Thyroid gland (tissue), 4 donors: ENCODE results near the gene EXOC1L. TPM values are rescaled to one million over a fixed set of nuclear protein-coding genes. Genes with fewer than 3 reads are reported as not detected.

Experiments
- DNase-seq, 2 donors: peaks; one replicate each; pipeline ENCODE4 v3.0.0-alpha.2; 2019
- H3K27ac ChIP-seq, 3 donors: fragments of 200-600 bp; sonication (generic); 1 replicate in 2 of 3; 2 replicates in 1 of 3; pipeline ENCODE4 v1.5.1; 2016 to 2019; ENCODE audit warnings: mild to moderate bottlenecking in 1 of 3, moderate library complexity in 1 of 3
- H3K27me3 ChIP-seq: fragments of 200-600 bp; sonication (generic); one replicate; pipeline ENCODE4 v1.5.1; 2019
- H3K36me3 ChIP-seq, 2 donors: fragments of 200-600 bp; sonication (generic); one replicate each; pipeline ENCODE4 v1.5.1; 2016 to 2019
- H3K4me1 ChIP-seq, 2 donors: fragments of 200-600 bp; sonication (generic); one replicate each; pipeline ENCODE4 v1.5.1; 2017 to 2019
- H3K4me3 ChIP-seq, 3 donors: fragments of 200-600 bp; sonication (generic); replicated peaks in 1 of 3; 1 replicate in 2 of 3; 2 replicates in 1 of 3; pipeline ENCODE4 v1.5.1; 2016; ENCODE audit warnings: mild to moderate bottlenecking in 1 of 3
- H3K9me3 ChIP-seq: fragments of 200-600 bp; sonication (generic); one replicate; pipeline ENCODE4 v1.5.1; 2017
- POLR2A ChIP-seq, 2 donors: fragments of 450-650 bp; IDR thresholded peaks; one replicate each; pipeline ENCODE4 v1.6.1; 2017; ENCODE audit warnings: antibody characterized with exemption in 2 of 2, mild to moderate bottlenecking in 2 of 2, moderate library complexity in 1 of 2
- WGBS, 2 donors: methylation state at CpG; one replicate each; pipeline ENCODE4 v1.1.5; 2017; 5-methylcytosine and 5-hydroxymethylcytosine counted together
- intact Hi-C: fragments of 100-400 bp; cut with DNase I; formaldehyde crosslinking; loops from one replicate; pipeline ENCODE4 v1.15.1; 2023
- total RNA-seq, 4 donors: library from RNA; depleted of rRNA; stranded (reverse); fragments of >200 nt; gene quantifications; one replicate each; pipeline ENCODE4 v1.2.3, GENCODE V29; 2016
- TF ChIP-seq, protein P1 (sequence below), 6 experiments: fragments of 200-600 bp in 3 of 6; fragments of 450-650 bp in 3 of 6; sonication (generic) in 3 of 6; IDR thresholded peaks; one replicate each; pipeline ENCODE4 v1.5.1; 2016 to 2019; ENCODE audit warnings: antibody characterized with exemption in 6 of 6, mild to moderate bottlenecking in 2 of 6, inconsistent platforms in 1 of 6, moderate library complexity in 1 of 6

The EXOC1L gene
- total RNA-seq, 4 donors from 2014 or later: not detected

DNA sequence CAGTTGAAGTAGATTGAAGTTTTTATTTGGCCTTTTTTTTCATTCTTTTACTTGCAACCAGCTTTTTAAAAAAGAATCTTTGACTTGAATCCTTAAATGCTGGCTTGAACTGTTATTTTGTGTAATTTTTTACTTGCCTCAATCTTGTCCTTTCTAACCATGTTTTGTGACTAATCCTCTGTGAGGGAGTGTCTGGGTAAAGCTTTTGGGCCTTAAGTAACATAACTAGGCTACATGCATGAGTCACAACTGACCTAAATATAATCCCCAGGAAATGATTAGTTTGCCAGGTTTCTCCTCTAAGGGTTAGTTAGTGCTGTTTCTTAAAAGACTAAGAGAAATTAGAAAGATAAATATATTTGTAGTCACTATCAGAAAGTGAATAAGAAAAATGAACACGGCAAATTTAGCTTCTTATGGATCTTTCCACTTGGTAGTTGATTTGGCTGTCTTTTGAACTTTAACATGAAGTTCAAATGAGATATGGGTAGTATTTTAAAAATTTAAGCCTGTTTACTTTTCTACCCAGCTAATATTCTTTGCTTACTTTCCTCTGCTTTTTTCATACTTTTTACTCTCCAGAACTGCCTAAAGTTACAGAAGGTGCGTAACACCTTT, 46.8 kb downstream of the EXOC1L start:
- no peaks in the 10 kb centered on the region for H3K9me3 ChIP-seq
- no peak overlapping the region for H3K4me3 ChIP-seq
- no peak for TF ChIP-seq POLR2A (IDR thresholded peaks at IDR 0.05)
- TF ChIP-seq, protein P1, sequence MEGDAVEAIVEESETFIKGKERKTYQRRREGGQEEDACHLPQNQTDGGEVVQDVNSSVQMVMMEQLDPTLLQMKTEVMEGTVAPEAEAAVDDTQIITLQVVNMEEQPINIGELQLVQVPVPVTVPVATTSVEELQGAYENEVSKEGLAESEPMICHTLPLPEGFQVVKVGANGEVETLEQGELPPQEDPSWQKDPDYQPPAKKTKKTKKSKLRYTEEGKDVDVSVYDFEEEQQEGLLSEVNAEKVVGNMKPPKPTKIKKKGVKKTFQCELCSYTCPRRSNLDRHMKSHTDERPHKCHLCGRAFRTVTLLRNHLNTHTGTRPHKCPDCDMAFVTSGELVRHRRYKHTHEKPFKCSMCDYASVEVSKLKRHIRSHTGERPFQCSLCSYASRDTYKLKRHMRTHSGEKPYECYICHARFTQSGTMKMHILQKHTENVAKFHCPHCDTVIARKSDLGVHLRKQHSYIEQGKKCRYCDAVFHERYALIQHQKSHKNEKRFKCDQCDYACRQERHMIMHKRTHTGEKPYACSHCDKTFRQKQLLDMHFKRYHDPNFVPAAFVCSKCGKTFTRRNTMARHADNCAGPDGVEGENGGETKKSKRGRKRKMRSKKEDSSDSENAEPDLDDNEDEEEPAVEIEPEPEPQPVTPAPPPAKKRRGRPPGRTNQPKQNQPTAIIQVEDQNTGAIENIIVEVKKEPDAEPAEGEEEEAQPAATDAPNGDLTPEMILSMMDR (IDR thresholded peaks at IDR 0.05): no peak
- no peaks in the 10 kb centered on the region for H3K4me1 ChIP-seq
- no peak overlapping the region for H3K27ac ChIP-seq
- H3K36me3 ChIP-seq: peaks cover 17 to 22% of the 10 kb centered on the region in 2 donors
- no peak for DNase-seq
- intact Hi-C loops: loop anchor here (5.0 kb wide), 1 partner anchor 519 kb away; the partner anchor contains the start of gene SRD5A3
- 62 to 64% methylated on average over 2 of the region's 2 CpGs for WGBS, 2 donors
- no peaks in the 10 kb centered on the region for H3K27me3 ChIP-seq

DNA sequence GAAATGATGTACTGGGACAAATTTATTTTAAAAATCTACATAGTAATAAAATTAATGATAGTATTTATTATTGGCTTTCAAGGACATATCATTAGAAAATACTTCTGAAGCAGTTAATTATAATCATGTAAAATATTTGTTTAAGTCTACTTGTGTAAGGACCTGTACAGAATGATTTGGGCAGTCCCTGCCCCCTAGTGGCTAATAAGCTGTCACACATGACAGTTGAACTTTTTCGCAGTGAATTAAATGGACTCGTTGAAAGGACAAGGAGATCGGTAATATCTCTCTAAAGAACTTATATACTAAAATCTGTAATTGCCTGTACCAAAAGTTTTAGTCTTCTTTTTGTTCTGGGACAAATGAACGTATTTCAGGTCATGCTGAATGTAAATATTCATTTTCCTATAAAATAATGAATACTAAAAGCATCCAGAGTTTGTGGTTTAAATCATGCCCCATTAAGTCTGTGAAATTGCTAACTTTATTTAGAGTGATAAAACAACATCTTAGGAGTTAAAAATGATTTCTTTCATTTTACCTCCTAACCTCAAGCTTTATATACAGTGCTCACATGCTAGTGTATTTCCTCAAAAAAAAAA, 47.5 kb downstream of the EXOC1L start:
- Histone ChIP-seq H3K27me3 (no peaks in the 10 kb centered on the region), H3K36me3 (peaks cover 20 to 28% of the 10 kb centered on the region in 2 donors), H3K4me1 (no peaks in the 10 kb centered on the region), H3K4me3 (no peak overlapping the region), H3K27ac (no peak overlapping the region), H3K9me3 (no peaks in the 10 kb centered on the region)
- TF ChIP-seq, protein P1 (IDR thresholded peaks at IDR 0.05): peak; percentile 55 to 87 (median 64)
- no peak for TF ChIP-seq POLR2A (IDR thresholded peaks at IDR 0.05)
- intact Hi-C loops: loop anchor here (5.0 kb wide), 1 partner anchor 520 kb away; the partner anchor contains the start of gene SRD5A3
- WGBS, 2 donors: 14 to 17% methylated on average over 4 of the region's 4 CpGs
- peak in 1 of 2 donors; percentile 4 for DNase-seq

DNA sequence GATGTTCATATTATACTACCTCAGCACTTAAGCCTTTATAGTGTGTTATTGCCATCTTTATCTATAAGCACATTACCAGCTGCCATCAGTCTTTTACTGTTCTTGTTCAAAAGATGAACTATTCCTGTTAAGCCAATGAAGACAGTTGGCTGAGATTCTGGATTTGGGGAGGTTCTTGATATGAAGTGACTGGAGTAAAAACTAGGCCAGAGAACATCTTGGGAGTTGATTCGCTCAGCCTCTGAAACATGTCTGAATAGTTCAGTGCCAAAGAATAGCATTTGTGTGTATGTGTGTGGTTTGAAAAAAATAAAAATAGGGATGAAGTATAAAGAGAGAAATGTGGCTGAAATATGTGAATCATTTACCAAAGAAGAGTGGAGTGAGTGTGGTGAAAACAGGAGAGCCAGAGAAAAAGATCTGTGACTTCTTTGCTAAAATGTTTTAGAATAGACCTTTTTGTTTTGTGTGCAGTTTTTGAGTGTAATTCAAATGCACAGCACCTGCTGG, 49.0 kb downstream of the EXOC1L start:
- Histone ChIP-seq H3K4me3 (no peak overlapping the region), H3K27me3 (no peaks in the 10 kb centered on the region), H3K36me3 (peaks cover 20 to 26% of the 10 kb centered on the region in 2 donors), H3K9me3 (no peaks in the 10 kb centered on the region), H3K4me1 (no peaks in the 10 kb centered on the region), H3K27ac (no peak overlapping the region)
- intact Hi-C loops: loop anchor here (5.0 kb wide), 1 partner anchor 521 kb away; the partner anchor contains the start of gene SRD5A3
- no peak for TF ChIP-seq POLR2A (IDR thresholded peaks at IDR 0.05)
- TF ChIP-seq, protein P1 (IDR thresholded peaks at IDR 0.05): no peak
- 92 to 93% methylated on average over 1 of the region's 1 CpG for WGBS, 2 donors
- no peak for DNase-seq

DNA sequence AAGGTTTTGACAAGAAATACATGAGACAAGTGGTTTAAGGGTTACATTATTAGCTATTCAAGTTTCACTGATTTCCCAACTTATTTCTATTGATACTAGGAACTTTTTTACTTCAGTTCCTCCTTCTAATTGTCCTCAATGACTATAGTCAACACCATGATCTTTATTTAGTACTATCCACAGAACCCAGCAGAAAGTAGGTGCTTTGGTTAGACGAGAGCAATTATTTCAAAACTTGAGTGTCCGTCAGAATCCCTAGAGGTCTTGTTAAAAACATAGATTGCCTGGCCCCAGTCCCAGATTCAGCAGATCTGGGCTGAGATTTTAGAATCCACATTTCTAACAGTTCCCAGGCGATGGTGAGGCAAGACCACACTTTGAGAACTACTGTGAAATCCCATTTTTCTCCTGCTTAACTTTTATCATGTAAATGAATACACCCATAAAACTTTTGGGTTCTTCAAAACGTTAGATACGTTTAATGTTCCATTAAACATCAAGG, 51.8 kb downstream of the EXOC1L start:
- intact Hi-C loops: no loop called here
- no peak overlapping the region for H3K27ac ChIP-seq
- peaks cover 20 to 26% of the 10 kb centered on the region in 2 donors for H3K36me3 ChIP-seq
- no peaks in the 10 kb centered on the region for H3K4me1 ChIP-seq
- 76 to 82% methylated on average over 5 of the region's 5 CpGs for WGBS, 2 donors
- TF ChIP-seq, protein P1 (IDR thresholded peaks at IDR 0.05): no peak
- no peak for TF ChIP-seq POLR2A (IDR thresholded peaks at IDR 0.05)
- no peak overlapping the region for H3K4me3 ChIP-seq
- DNase-seq: no peak
- no peaks in the 10 kb centered on the region for H3K27me3 ChIP-seq
- H3K9me3 ChIP-seq: no peaks in the 10 kb centered on the region

DNA sequence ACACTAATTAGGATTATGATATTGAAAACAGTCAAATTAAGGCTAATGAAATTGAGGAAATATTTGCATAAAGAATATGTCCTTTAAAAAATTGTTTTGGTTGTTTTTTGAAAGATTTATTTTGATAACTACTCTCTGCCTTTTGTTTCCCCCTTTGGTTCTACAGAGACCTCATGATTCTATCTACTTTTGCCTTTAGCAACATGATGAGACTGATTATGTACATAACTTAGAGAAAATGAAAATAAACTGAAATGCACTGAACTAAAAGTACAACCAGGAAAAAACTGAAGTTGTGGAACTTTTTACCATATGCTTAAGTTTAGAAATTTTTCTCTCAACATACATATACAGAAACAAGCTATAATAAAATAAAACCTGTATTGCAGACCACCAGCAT, 55.2 kb downstream of the EXOC1L start:
- Histone ChIP-seq H3K4me3 (no peak overlapping the region), H3K36me3 (peaks cover 24 to 25% of the 10 kb centered on the region in 2 donors), H3K27me3 (no peaks in the 10 kb centered on the region), H3K27ac (no peak overlapping the region), H3K9me3 (no peaks in the 10 kb centered on the region), H3K4me1 (no peaks in the 10 kb centered on the region)
- TF ChIP-seq, protein P1 (IDR thresholded peaks at IDR 0.05): no peak
- TF ChIP-seq POLR2A (IDR thresholded peaks at IDR 0.05): no peak
- no peak for DNase-seq
- intact Hi-C loops: no loop called here
